Esophagus squamous epithelium (tissue), 5 donors: ENCODE measurements around the gene ANKLE1. TPM values are rescaled to one million over a fixed set of nuclear protein-coding genes. Genes with fewer than 3 reads are reported as not detected.
A peak's percentile ranks its signal among the peaks of the same experiment; 100 is the strongest.

ENCODE experiments used
- DNase-seq: peaks from one replicate; lab custom pipeline; 2025; lab: John Stamatoyannopoulos, UW
- H3K27ac ChIP-seq, 4 donors: fragments of 200-600 bp; sonication (generic); one replicate each; pipeline ENCODE4 v1.5.1; 2016 to 2019; ENCODE audit warnings: mild to moderate bottlenecking in 1 of 4
- H3K27me3 ChIP-seq, 4 donors: fragments of 200-600 bp; sonication (generic); 1 replicate in 3 of 4; 2 replicates in 1 of 4; pipeline versions ENCODE4 v1.5.1 to v1.6.0; 2017 to 2021; ENCODE audit warnings: antibody characterized with exemption in 1 of 4
- H3K36me3 ChIP-seq, 3 donors: fragments of 200-600 bp; sonication (generic); one replicate each; pipeline ENCODE4 v1.5.1; 2016 to 2019
- H3K4me1 ChIP-seq, 3 donors: fragments of 200-600 bp; sonication (generic); one replicate each; pipeline ENCODE4 v1.5.1; 2017 to 2019
- H3K4me3 ChIP-seq, 4 donors: fragments of 200-600 bp; sonication (generic); 1 replicate in 3 of 4; 2 replicates in 1 of 4; pipeline ENCODE4 v1.5.1; 2016 to 2019; ENCODE audit warnings: mild to moderate bottlenecking in 2 of 4, moderate library complexity in 1 of 4
- H3K9me3 ChIP-seq, 3 donors: fragments of 200-600 bp; sonication (generic); one replicate each; pipeline ENCODE4 v1.5.1; 2016 to 2019
- CTCF ChIP-seq, 6 experiments: fragments of 450-650 bp in 4 of 6; fragments of 200-600 bp in 2 of 6; sonication (generic) in 2 of 6; IDR thresholded peaks; one replicate each; pipeline ENCODE4 v1.5.1; 2016 to 2019; ENCODE audit warnings: antibody characterized with exemption in 6 of 6, mild to moderate bottlenecking in 4 of 6, moderate library complexity in 4 of 6
- POLR2A ChIP-seq, 4 donors: fragments of 450-650 bp; IDR thresholded peaks; one replicate each; pipeline ENCODE4 v1.6.1; 2017; ENCODE audit warnings: antibody characterized with exemption in 4 of 4, mild to moderate bottlenecking in 4 of 4, moderate library complexity in 3 of 4
- WGBS, 2 donors: methylation state at CpG; one replicate each; pipeline ENCODE4 v1.1.5; 2018; 5-methylcytosine and 5-hydroxymethylcytosine counted together
- intact Hi-C: fragments of 100-400 bp; cut with DNase I; formaldehyde crosslinking; loops from one replicate; pipeline ENCODE4 v1.15.0; 2022
- total RNA-seq, 4 donors: library from RNA; depleted of rRNA; stranded (reverse); fragments of >200 nt; gene quantifications; one replicate each; pipeline ENCODE4 v1.1.0, GENCODE V29; 2016
- donor health status: DM: yes; HTN: yes; CAD: no.

The ANKLE1 gene
- total RNA-seq, 4 donors from 2014 or later = 0.12 to 0.57 (median 0.22) TPM; not detected in 1

- no peak for TF ChIP-seq POLR2A (IDR thresholded peaks at IDR 0.05)
- TF ChIP-seq CTCF (IDR thresholded peaks at IDR 0.05) = no peak
- H3K4me3 ChIP-seq = peak overlapping the region in 2 of 4 donors; percentile 5 to 45
- H3K9me3 ChIP-seq = no peaks in the 10 kb centered on the region
- H3K27me3 ChIP-seq = peaks cover 0 to 2% (median 0%) of the 10 kb centered on the region in 4 donors
- H3K4me1 ChIP-seq = peaks cover 11 to 57% (median 16%) of the 10 kb centered on the region in 3 donors
- H3K27ac ChIP-seq = peak overlapping the region in 1 of 4 donors; percentile 49
- intact Hi-C loops = no loop called here
- no peak for DNase-seq
- WGBS, 2 donors = 64 to 78% methylated on average over 9 to 10 of the region's 56 CpGs
- H3K36me3 ChIP-seq = peaks cover 15 to 59% (median 20%) of the 10 kb centered on the region in 3 donors
Observed at GRCh38 chr19:17323300-17323963, 41.7 kb downstream of the ANKLE1 start.

GRCh38 chr19:17323964-17324332 is 42.2 kb downstream of the ANKLE1 start:
- Histone ChIP-seq H3K4me3 (peak overlapping the region in 2 of 4 donors; percentile 5 to 45), H3K27me3 (peaks cover 0 to 7% (median 0%) of the 10 kb centered on the region in 4 donors), H3K4me1 (peaks cover 17 to 62% (median 19%) of the 10 kb centered on the region in 3 donors), H3K27ac (peak overlapping the region in 1 of 4 donors; percentile 49), H3K9me3 (no peaks in the 10 kb centered on the region), H3K36me3 (peaks cover 15 to 54% (median 18%) of the 10 kb centered on the region in 3 donors)
- no peak for DNase-seq
- intact Hi-C loops = no loop called here
- WGBS, 2 donors = no CpG with 5 or more reads among the region's 7 CpGs
- TF ChIP-seq CTCF (IDR thresholded peaks at IDR 0.05) (no peak), POLR2A (IDR thresholded peaks at IDR 0.05) (no peak)

- intact Hi-C loops = no loop called here
- no peak overlapping the region for H3K4me3 ChIP-seq
- no peaks in the 10 kb centered on the region for H3K9me3 ChIP-seq
- H3K27ac ChIP-seq = peak overlapping the region in 1 of 4 donors; percentile 44
- no peak for TF ChIP-seq POLR2A (IDR thresholded peaks at IDR 0.05)
- TF ChIP-seq CTCF (IDR thresholded peaks at IDR 0.05) = no peak
- peaks cover 0 to 13% (median 2%) of the 10 kb centered on the region in 4 donors for H3K27me3 ChIP-seq
- no peak for DNase-seq
- H3K36me3 ChIP-seq = peaks cover 12 to 48% (median 15%) of the 10 kb centered on the region in 3 donors
- H3K4me1 ChIP-seq = peaks cover 22 to 68% (median 25%) of the 10 kb centered on the region in 3 donors
- 97% methylated on average over 5 of the region's 28 CpGs; no CpG with 5 or more reads in 1 of the 2 donors for WGBS, 2 donors
Observed at GRCh38 chr19:17324357-17325114, 42.8 kb downstream of the ANKLE1 start.

- WGBS, 2 donors = 77 to 93% methylated on average over 10 to 20 of the region's 20 CpGs
- Histone ChIP-seq H3K4me3 (no peak overlapping the region), H3K36me3 (peaks cover 6 to 43% (median 11%) of the 10 kb centered on the region in 3 donors), H3K27ac (no peak overlapping the region), H3K27me3 (peaks cover 0 to 19% (median 2%) of the 10 kb centered on the region in 4 donors), H3K4me1 (peaks cover 27 to 74% (median 27%) of the 10 kb centered on the region in 3 donors), H3K9me3 (no peaks in the 10 kb centered on the region)
- TF ChIP-seq CTCF (IDR thresholded peaks at IDR 0.05) = no peak
- TF ChIP-seq POLR2A (IDR thresholded peaks at IDR 0.05) = no peak
- no peak for DNase-seq
- intact Hi-C loops = no loop called here
Observed at GRCh38 chr19:17325133-17325532, 43.4 kb downstream of the ANKLE1 start.
